A549 (cell line): Measurements from ENCODE around the gene CTNND2.

Experiments used
- BHLHE40 ChIP-seq: IDR thresholded peaks from 2 replicates; pipeline ENCODE4 v1.6.1; 2012; ENCODE audit warnings: low read depth, low read length, inconsistent platforms
- CEBPB ChIP-seq, 2 experiments: fragments of >200 bp in 1 of 2; sonication (Bioruptor Twin) in 1 of 2; formaldehyde crosslinking in 1 of 2; IDR thresholded peaks; 2 replicates each; pipeline ENCODE4 v1.6.1; 2012 to 2016
- CTCF ChIP-seq: fragments of >200 bp; sonication (Bioruptor Twin); formaldehyde crosslinking; IDR thresholded peaks from 3 replicates; pipeline ENCODE4 v1.5.1; 2016
- ELK1 ChIP-seq: fragments of 150-350 bp; IDR thresholded peaks from 2 replicates; pipeline ENCODE4 v1.6.1; 2014; ENCODE audit warnings: low read depth, mild to moderate bottlenecking, low read length
- EP300 ChIP-seq, 2 experiments: fragments of >200 bp; sonication (Bioruptor Twin); formaldehyde crosslinking; IDR thresholded peaks; 2 replicates in 1 of 2; 3 replicates in 1 of 2; pipeline ENCODE4 v1.6.1; 2016 to 2017
- FOSL2 ChIP-seq, 2 experiments: fragments of 450-650 bp in 1 of 2; fragments of >200 bp in 1 of 2; sonication (Bioruptor Twin) in 1 of 2; formaldehyde crosslinking; IDR thresholded peaks; 2 replicates each; pipeline versions ENCODE4 v1.5.0 to v1.6.1; 2016 to 2020; ENCODE audit warnings: mild to moderate bottlenecking in 1 of 2, moderate library complexity in 1 of 2
- FOXS1 ChIP-seq: fragments of 250-450 bp; sonication (Bioruptor Pico); IDR thresholded peaks from 2 replicates; pipeline ENCODE4 v1.5.0; 2020; ENCODE audit warnings: mild to moderate bottlenecking, moderate library complexity
- JUN ChIP-seq, 2 experiments: fragments of >200 bp; sonication (Bioruptor Twin); formaldehyde crosslinking; IDR thresholded peaks; 2 replicates in 1 of 2; 3 replicates in 1 of 2; pipeline ENCODE4 v1.6.1; 2016 to 2017
- KDM1A ChIP-seq: fragments of 200-600 bp; sonication (generic); IDR thresholded peaks from 2 replicates; pipeline ENCODE4 v1.6.1; 2016; ENCODE audit warnings: low read depth, mild to moderate bottlenecking
- POLR2A ChIP-seq: IDR thresholded peaks from 2 replicates; pipeline ENCODE4 v1.6.1; 2012; ENCODE audit warnings: mild to moderate bottlenecking, low read length
- POLR2AphosphoS2 ChIP-seq: conservative IDR thresholded peaks from 2 replicates; pipeline ENCODE4 v1.6.1; 2012; ENCODE audit warnings: low read length, improper control_type of control experiment, inconsistent platforms
- REST ChIP-seq: fragments of 200-600 bp; sonication (generic); IDR thresholded peaks from 2 replicates; pipeline ENCODE4 v1.6.1; 2016; ENCODE audit warnings: antibody characterized with exemption, mild to moderate bottlenecking, moderate library complexity
- TP53 ChIP-seq: fragments of 250-450 bp; sonication (Bioruptor Pico); IDR thresholded peaks from 2 replicates; pipeline ENCODE4 v1.5.0; 2021; ENCODE audit warnings: mild to moderate bottlenecking, moderate library complexity
- USF2 ChIP-seq: fragments of 450-650 bp; IDR thresholded peaks from 2 replicates; pipeline ENCODE4 v1.6.1; 2014; ENCODE audit warnings: antibody characterized with exemption

GRCh38 chr5:10987276-10987924 lies 916.8 kb downstream of the CTNND2 start:
- TF ChIP-seq USF2 (no peak), CTCF (no peak), POLR2AphosphoS2 (no peak), KDM1A (no peak), BHLHE40 (no peak), ELK1 (no peak), TP53 (CRISPR knock-in tag) (no peak), FOXS1 (CRISPR knock-in tag) (no peak), REST (no peak), POLR2A (no peak), JUN (IDR thresholded peaks at IDR 0.05) (no peak), CEBPB (IDR thresholded peaks at IDR 0.05) (no peak), EP300 (IDR thresholded peaks at IDR 0.05) (no peak), FOSL2 (IDR thresholded peaks at IDR 0.05) (no peak), FOSL2 (CRISPR knock-in tag; IDR thresholded peaks at IDR 0.05) (no peak)
